HG03520 (cell line): ENCODE data around the gene TMEM154.

Source experiments
- ATAC-seq: cut with Tn5 transposase; IDR thresholded peaks from one replicate; pipeline ENCODE4 v1.9.1; 2021; ENCODE audit warnings: mild to moderate bottlenecking, moderate library complexity; ENCODE audit not compliant: unreplicated experiment

TMEM154 gene

GRCh38 chr4:152634110-152634760 is 45.6 kb downstream of the TMEM154 start:
- ATAC-seq, result no peak

GRCh38 chr4:152633118-152633517 is 46.7 kb downstream of the TMEM154 start:
- no peak for ATAC-seq

- ATAC-seq, result no peak
These were observed 49.5 kb downstream of the TMEM154 start for GRCh38 chr4:152630324-152630723.

- no peak for ATAC-seq
These were observed 49.9 kb downstream of the TMEM154 start for GRCh38 chr4:152629908-152630307.

GRCh38 chr4:152628128-152628527 is 51.7 kb downstream of the TMEM154 start:
- no peak for ATAC-seq

- no peak for ATAC-seq
These were observed 53.0 kb downstream of the TMEM154 start for GRCh38 chr4:152626790-152627189.

- no peak for ATAC-seq
These were observed 58.9 kb downstream of the TMEM154 start for GRCh38 chr4:152620915-152621314.

- ATAC-seq, result no peak
These were observed 59.6 kb downstream of the TMEM154 start for GRCh38 chr4:152620218-152620617.

- ATAC-seq, result no peak
These were observed 60.2 kb downstream of the TMEM154 start for GRCh38 chr4:152619556-152619955.

GRCh38 chr4:152618971-152619370 is 60.8 kb downstream of the TMEM154 start:
- no peak for ATAC-seq

- ATAC-seq, result no peak
These were observed 63.0 kb downstream of the TMEM154 start for GRCh38 chr4:152616804-152617203.

- no peak for ATAC-seq
These were observed 65.7 kb downstream of the TMEM154 start for GRCh38 chr4:152613841-152614721.

GRCh38 chr4:152613351-152613750 is 66.4 kb downstream of the TMEM154 start:
- ATAC-seq, result no peak

GRCh38 chr4:152610131-152610530 is 69.7 kb downstream of the TMEM154 start:
- ATAC-seq, result no peak

GRCh38 chr4:152609481-152609880 is 70.3 kb downstream of the TMEM154 start:
- ATAC-seq, result no peak

GRCh38 chr4:152607178-152607577 is 72.6 kb downstream of the TMEM154 start:
- ATAC-seq, result no peak

- ATAC-seq, result no peak
These were observed 73.0 kb downstream of the TMEM154 start for GRCh38 chr4:152606753-152607152.

- no peak for ATAC-seq
These were observed 74.0 kb downstream of the TMEM154 start for GRCh38 chr4:152605641-152606335.

GRCh38 chr4:152605031-152605430 is 74.8 kb downstream of the TMEM154 start:
- no peak for ATAC-seq

GRCh38 chr4:152601156-152601555 is 78.6 kb downstream of the TMEM154 start:
- no peak for ATAC-seq

- ATAC-seq, result no peak
These were observed 80.2 kb downstream of the TMEM154 start for GRCh38 chr4:152599636-152600035.

- no peak for ATAC-seq
These were observed 80.7 kb downstream of the TMEM154 start for GRCh38 chr4:152599095-152599494.
